Endothelial cell of hepatic sinusoid (primary cell): ENCODE measurements around the gene ZNF420.

Source experiments
- in situ Hi-C: cut with HindIII; loops from 2 replicates; pipeline ENCODE4 v1.10.0; 2017; ENCODE audit warnings: low sequenced_read_pairs

Gene ZNF420

GRCh38 chr19:37136111-37136510 lies 57.9 kb downstream of the ZNF420 start:
- in situ Hi-C loops: no loop called here

- in situ Hi-C loops: no loop called here
Measured at GRCh38 chr19:37148214-37148613, 70.0 kb downstream of the ZNF420 start.

DNA sequence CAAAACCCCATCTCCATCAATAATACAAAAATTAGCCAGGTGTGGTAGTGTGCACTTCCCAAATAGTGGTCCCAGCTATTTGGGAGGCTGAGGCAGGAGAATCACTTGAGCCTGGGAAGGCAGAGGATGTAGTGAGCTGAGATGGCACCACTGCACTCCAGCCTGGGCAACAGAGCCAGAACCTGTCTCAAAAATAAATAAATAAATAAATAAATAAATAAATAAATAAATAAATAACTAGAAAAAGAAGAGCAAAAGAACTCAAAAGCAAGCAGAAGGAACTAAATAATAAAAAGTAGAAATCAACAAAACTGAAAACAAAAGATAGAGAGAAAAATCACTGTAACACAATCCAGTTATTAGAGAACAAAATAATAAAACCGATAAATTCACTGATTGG lies 81.9 kb downstream of the ZNF420 start:
- in situ Hi-C loops: no loop called here

GRCh38 chr19:37165635-37166034 lies 87.4 kb downstream of the ZNF420 start:
- in situ Hi-C loops: no loop called here

DNA sequence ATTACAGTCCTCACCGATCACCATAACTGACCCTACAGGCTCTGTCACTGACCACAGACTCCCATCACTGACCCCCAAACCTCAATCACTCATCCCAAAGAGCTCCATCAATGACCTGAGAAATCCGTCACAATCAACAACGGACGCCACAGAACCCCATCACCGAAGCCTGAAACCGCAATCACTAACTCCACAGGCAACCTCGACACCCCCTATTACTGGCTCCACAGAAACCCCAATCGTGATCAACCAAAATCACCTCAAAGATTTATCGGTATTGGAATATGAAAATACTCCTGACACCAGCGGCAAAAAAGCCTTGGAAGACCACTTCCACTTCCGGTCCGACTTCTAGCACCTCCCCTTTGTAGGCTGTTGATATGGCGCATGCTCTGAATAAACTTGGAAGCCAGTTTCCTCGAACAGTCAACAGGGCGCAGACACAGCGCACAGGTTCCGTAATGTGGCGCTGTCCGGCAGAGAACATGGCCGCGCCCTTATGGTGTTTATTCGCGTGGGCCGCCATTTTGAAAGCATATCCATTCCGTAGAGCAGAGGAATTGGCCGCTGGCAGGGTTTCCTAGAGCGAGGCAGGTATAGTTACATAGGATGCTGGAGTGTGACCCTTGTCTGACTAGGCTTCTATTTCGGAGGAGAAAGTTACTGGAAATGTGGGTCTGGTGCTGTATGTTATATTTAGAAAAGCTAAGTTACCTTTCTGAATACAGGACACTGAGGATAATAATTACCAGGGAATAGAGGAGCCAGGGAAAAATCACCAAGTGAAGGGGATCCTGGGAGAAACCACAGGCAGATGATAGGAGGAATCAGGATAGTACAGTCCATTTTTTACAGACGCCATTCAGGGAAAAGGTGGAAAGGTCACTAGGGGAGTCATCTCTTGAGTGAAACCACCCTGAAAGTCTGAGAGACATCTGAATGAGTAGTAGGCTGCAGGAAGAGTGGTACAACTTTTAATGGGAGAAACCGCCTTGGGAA lies 94.4 kb downstream of the ZNF420 start, which contains the start of gene ZNF585A:
TSS of gene ZNF585A (minus strand) at position 328 of the 999 bp plus-strand sequence. CDS start 2,785 bp downstream, outside the sequence.
- in situ Hi-C loops: no loop called here
